Motor neuron (in vitro differentiated cells): ENCODE data around the gene REEP3. TPM values are rescaled to one million over a fixed set of nuclear protein-coding genes. Genes with fewer than 3 reads are reported as not detected.
A peak's percentile ranks its signal among the peaks of the same experiment; 100 is the strongest.

Source experiments
- ATAC-seq, 8 experiments: fragments of 200-7000 bp; cut with Tn5 transposase; replicated peaks in 6 of 8; 2 replicates each; pipeline ENCODE4 v1.8.0; 2021; ENCODE audit warnings: mild to moderate bottlenecking in 8 of 8, moderate library complexity in 8 of 8
- H3K27ac ChIP-seq, 2 donors: fragments of 250-450 bp; sonication (Bioruptor Pico); 2 replicates each; pipeline ENCODE4 v1.9.0; 2021; ENCODE audit warnings: antibody characterized with exemption in 2 of 2, mild to moderate bottlenecking in 2 of 2, moderate library complexity in 1 of 2
- H3K4me1 ChIP-seq, 2 donors: fragments of 250-450 bp; sonication (Bioruptor Pico); replicated peaks in 1 of 2; 2 replicates each; pipeline ENCODE4 v1.6.1; 2021; ENCODE audit warnings: antibody characterized with exemption in 2 of 2, mild to moderate bottlenecking in 2 of 2, moderate library complexity in 1 of 2
- H3K4me3 ChIP-seq, 5 donors: fragments of 250-450 bp; sonication (Bioruptor Pico); 2 replicates each; pipeline ENCODE4 v1.9.0; 2021; ENCODE audit warnings: antibody characterized with exemption in 5 of 5, mild to moderate bottlenecking in 5 of 5, moderate library complexity in 4 of 5
- WGBS, 10 experiments: fragments of 450-650 bp; shearing (Covaris generic); methylation state at CpG; one replicate each; pipeline ENCODE4 v1.0.0; 2022; 5-methylcytosine and 5-hydroxymethylcytosine counted together
- in situ Hi-C, 9 experiments: fragments of 400-800 bp; cut with MboI; loops; one replicate each; pipeline ENCODE4 v1.15.0; 2021; ENCODE audit warnings: low sequenced_read_pairs in 9 of 9, low pct_unique_long_range_greater_than_20kb in 2 of 9; ENCODE audit not compliant: unreplicated experiment in 9 of 9
- total RNA-seq, 8 experiments: library from RNA; unstranded; fragments of 300-600 nt; gene quantifications; 2 replicates each; pipeline versions ENCODE4 v1.2.3 to v1.2.4, GENCODE V29; 2022

Gene REEP3
- total RNA-seq, 8 experiments from 2014 or later = 12.3 to 33.7 (median 19.9) TPM

GRCh38 chr10:63542835-63543575 lies 21.8 kb downstream of the REEP3 start:
- H3K4me3 ChIP-seq = no peak overlapping the region
- in situ Hi-C loops = no loop called here
- H3K4me1 ChIP-seq = peaks cover 4 to 6% of the 10 kb centered on the region in 2 donors
- H3K27ac ChIP-seq = no peak overlapping the region
- ATAC-seq = peak in 1 of 8 experiments; percentile 38
- WGBS, 10 experiments = 17 to 100% (median 73%) methylated on average over 1 to 5 of the region's 5 CpGs

GRCh38 chr10:63543576-63543962 lies 22.4 kb downstream of the REEP3 start:
- in situ Hi-C loops = no loop called here
- 68 to 100% (median 90%) methylated on average over 2 to 7 of the region's 7 CpGs for WGBS, 10 experiments
- no peak for ATAC-seq

GRCh38 chr10:63544418-63544817 lies 23.2 kb downstream of the REEP3 start:
- H3K4me1 ChIP-seq = peaks cover 5 to 11% of the 10 kb centered on the region in 2 donors
- WGBS, 10 experiments = 33 to 100% (median 63%) methylated on average over 1 of the region's 1 CpG
- H3K4me3 ChIP-seq = no peak overlapping the region
- in situ Hi-C loops = no loop called here
- H3K27ac ChIP-seq = no peak overlapping the region
- ATAC-seq = no peak

More at GRCh38 chr10:63543576-63543962, 22.4 kb downstream of the REEP3 start:
- Histone ChIP-seq H3K27ac (no peak overlapping the region), H3K4me3 (no peak overlapping the region), H3K4me1 (peaks cover 5 to 11% of the 10 kb centered on the region in 2 donors)

GRCh38 chr10:63547628-63548360 lies 26.6 kb downstream of the REEP3 start:
- H3K27ac ChIP-seq = no peak overlapping the region
- WGBS, 10 experiments = 45 to 100% (median 75%) methylated on average over 1 to 2 of the region's 2 CpGs; no CpG with 5 or more reads in 2 of the 10 experiments
- no peak overlapping the region for H3K4me3 ChIP-seq
- ATAC-seq = peak; percentile 29 to 89 (median 54)
- peaks cover 5 to 9% of the 10 kb centered on the region in 2 donors for H3K4me1 ChIP-seq
- in situ Hi-C loops = no loop called here

- ATAC-seq = no peak
- Histone ChIP-seq H3K4me3 (no peak overlapping the region), H3K4me1 (peaks cover 5 to 9% of the 10 kb centered on the region in 2 donors), H3K27ac (no peak overlapping the region)
- in situ Hi-C loops = no loop called here
Measured at GRCh38 chr10:63548860-63549259, 27.7 kb downstream of the REEP3 start.

GRCh38 chr10:63549810-63550209 lies 28.6 kb downstream of the REEP3 start:
- H3K4me1 ChIP-seq = peaks cover 5 to 9% of the 10 kb centered on the region in 2 donors
- 20 to 100% (median 91%) methylated on average over 1 to 3 of the region's 3 CpGs; no CpG with 5 or more reads in 2 of the 10 experiments for WGBS, 10 experiments
- no peak overlapping the region for H3K4me3 ChIP-seq
- no peak overlapping the region for H3K27ac ChIP-seq
- in situ Hi-C loops = no loop called here
- ATAC-seq = no peak

- peaks cover under 1 to 5% of the 10 kb centered on the region in 2 donors for H3K4me1 ChIP-seq
- WGBS, 10 experiments = 17 to 100% (median 89%) methylated on average over 1 to 4 of the region's 4 CpGs
- peak in 2 of 8 experiments; percentile 67 to 78 for ATAC-seq
- no peak overlapping the region for H3K27ac ChIP-seq
- in situ Hi-C loops = no loop called here
- H3K4me3 ChIP-seq = no peak overlapping the region
Measured at GRCh38 chr10:63553031-63553430, 31.8 kb downstream of the REEP3 start.

- ATAC-seq = peak in 2 of 8 experiments; percentile 13 to 15
- H3K4me1 ChIP-seq = peaks cover 0 to under 1% of the 10 kb centered on the region in 2 donors
- H3K4me3 ChIP-seq = no peak overlapping the region
- 40 to 100% (median 100%) methylated on average over 1 to 6 of the region's 6 CpGs; no CpG with 5 or more reads in 2 of the 10 experiments for WGBS, 10 experiments
- H3K27ac ChIP-seq = no peak overlapping the region
- in situ Hi-C loops = no loop called here
Measured at GRCh38 chr10:63553473-63553872, 32.3 kb downstream of the REEP3 start.

GRCh38 chr10:63554657-63555056 lies 33.5 kb downstream of the REEP3 start:
- in situ Hi-C loops = no loop called here
- H3K27ac ChIP-seq = no peak overlapping the region
- no peak for ATAC-seq
- H3K4me3 ChIP-seq = no peak overlapping the region
- no peaks in the 10 kb centered on the region for H3K4me1 ChIP-seq
- 34 to 100% (median 88%) methylated on average over 1 to 2 of the region's 2 CpGs; no CpG with 5 or more reads in 2 of the 10 experiments for WGBS, 10 experiments

- Histone ChIP-seq H3K27ac (no peak overlapping the region), H3K4me3 (no peak overlapping the region), H3K4me1 (no peaks in the 10 kb centered on the region)
- in situ Hi-C loops = no loop called here
- WGBS, 10 experiments = 43 to 100% (median 91%) methylated on average over 1 to 2 of the region's 2 CpGs; no CpG with 5 or more reads in 2 of the 10 experiments
- ATAC-seq = no peak
Measured at GRCh38 chr10:63555330-63555729, 34.1 kb downstream of the REEP3 start.

GRCh38 chr10:63558132-63558784 lies 37.1 kb downstream of the REEP3 start:
- in situ Hi-C loops = no loop called here
- WGBS, 10 experiments = 86 to 100% (median 100%) methylated on average over 1 to 5 of the region's 5 CpGs
- no peak overlapping the region for H3K27ac ChIP-seq

GRCh38 chr10:63561341-63561740 lies 40.1 kb downstream of the REEP3 start:
- no peak overlapping the region for H3K4me3 ChIP-seq
- no peak overlapping the region for H3K27ac ChIP-seq
- ATAC-seq = no peak
- no peaks in the 10 kb centered on the region for H3K4me1 ChIP-seq
- WGBS, 10 experiments = 53 to 96% (median 86%) methylated on average over 3 to 5 of the region's 5 CpGs
- in situ Hi-C loops = no loop called here

More at GRCh38 chr10:63558132-63558784, 37.1 kb downstream of the REEP3 start:
- no peak for ATAC-seq
- no peaks in the 10 kb centered on the region for H3K4me1 ChIP-seq
- H3K4me3 ChIP-seq = no peak overlapping the region

GRCh38 chr10:63562391-63562790 lies 41.2 kb downstream of the REEP3 start:
- no peak overlapping the region for H3K4me3 ChIP-seq
- in situ Hi-C loops = no loop called here
- H3K4me1 ChIP-seq = no peaks in the 10 kb centered on the region
- 93 to 100% (median 100%) methylated on average over 1 to 3 of the region's 3 CpGs; no CpG with 5 or more reads in 6 of the 10 experiments for WGBS, 10 experiments
- ATAC-seq = no peak
- H3K27ac ChIP-seq = no peak overlapping the region
